HUES6 (cell line): ENCODE data around the gene PITPNC1.
A peak's percentile ranks its signal among the peaks of the same experiment; 100 is the strongest.
"Not testable (repeated sequence)": the region's sequence is repeated elsewhere in the genome, so short reads cannot be mapped to it uniquely, and the experiment has no call there.

Experiments
- H3K27ac ChIP-seq: 2 replicates; pipeline ENCODE4 v1.7.0; 2013; ENCODE audit warnings: low read depth, mild to moderate bottlenecking, low read length, inconsistent platforms
- H3K27me3 ChIP-seq: 2 replicates; pipeline ENCODE4 v1.6.1; 2013; ENCODE audit warnings: low read length; ENCODE audit not compliant: control insufficient read depth, insufficient read depth
- H3K36me3 ChIP-seq: 2 replicates; pipeline ENCODE4 v1.6.1; 2013; ENCODE audit warnings: low read length; ENCODE audit not compliant: control insufficient read depth, insufficient read depth
- H3K4me1 ChIP-seq: 2 replicates; pipeline ENCODE4 v1.6.1; 2013; ENCODE audit warnings: low read length; ENCODE audit not compliant: control insufficient read depth, insufficient read depth
- H3K4me3 ChIP-seq: 2 replicates; pipeline ENCODE4 v1.5.1; 2013; ENCODE audit warnings: low read depth, low read length
- H3K9ac ChIP-seq: one replicate; pipeline ENCODE4 v1.6.1; 2013; ENCODE audit warnings: mild to moderate bottlenecking, low read length
- H3K9me3 ChIP-seq: 2 replicates; pipeline ENCODE4 v1.6.1; 2013; ENCODE audit warnings: low read depth, low read length; ENCODE audit not compliant: control insufficient read depth, insufficient read depth

Gene PITPNC1

DNA sequence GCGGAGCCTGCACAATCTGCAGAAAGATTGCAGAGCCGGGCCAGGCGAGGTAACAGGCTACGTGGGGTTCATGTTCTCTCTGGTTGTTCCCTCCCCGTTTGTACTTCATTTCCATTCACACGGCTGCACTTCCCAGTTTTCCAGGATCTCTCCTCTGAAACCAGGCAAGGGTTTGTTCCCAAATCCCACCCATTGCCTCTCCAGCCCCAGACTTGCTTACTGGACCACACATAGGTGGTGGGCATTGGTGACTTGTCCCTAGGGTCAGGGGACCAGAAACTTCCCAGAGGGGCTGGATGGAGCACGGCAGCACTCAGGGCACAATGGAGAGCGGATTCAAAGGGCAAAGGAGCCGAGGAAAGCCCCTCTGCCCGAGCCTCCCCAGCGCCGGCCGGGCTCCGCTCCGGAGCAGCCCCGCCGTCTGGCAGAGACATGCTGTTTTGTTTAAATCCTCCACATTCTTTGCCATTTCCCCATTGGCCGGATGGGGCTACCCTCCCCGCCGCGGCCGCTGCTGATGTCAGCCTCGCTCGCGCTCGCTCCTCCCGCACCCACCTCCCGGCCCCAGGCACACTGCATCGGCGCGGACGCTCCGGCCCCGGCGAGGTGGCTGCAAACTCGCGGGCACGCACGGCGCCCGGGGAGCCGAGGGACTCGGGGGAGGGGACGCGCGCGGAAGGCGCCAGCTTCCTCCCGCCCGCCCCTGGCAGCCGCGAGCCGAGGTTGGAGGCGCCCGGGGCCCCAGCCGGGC lies at the start of gene PITPNC1:
TSS of gene PITPNC1 (plus strand) at position 545 of the 751 bp plus-strand sequence.
- H3K27ac ChIP-seq = peak within 1 kb of the TSS; percentile 88
- no peaks in the 10 kb centered on the region for H3K27me3 ChIP-seq
- H3K4me1 ChIP-seq = peaks cover 15% of the 10 kb centered on the region
- no peaks in the 10 kb centered on the region; the same call in 1 of the 2 replicates for H3K36me3 ChIP-seq
- peak within 1 kb of the TSS; percentile 95 for H3K9ac ChIP-seq
- peak within 1 kb of the TSS; percentile 78 for H3K4me3 ChIP-seq
- H3K9me3 ChIP-seq = no peaks in the 10 kb centered on the region

DNA sequence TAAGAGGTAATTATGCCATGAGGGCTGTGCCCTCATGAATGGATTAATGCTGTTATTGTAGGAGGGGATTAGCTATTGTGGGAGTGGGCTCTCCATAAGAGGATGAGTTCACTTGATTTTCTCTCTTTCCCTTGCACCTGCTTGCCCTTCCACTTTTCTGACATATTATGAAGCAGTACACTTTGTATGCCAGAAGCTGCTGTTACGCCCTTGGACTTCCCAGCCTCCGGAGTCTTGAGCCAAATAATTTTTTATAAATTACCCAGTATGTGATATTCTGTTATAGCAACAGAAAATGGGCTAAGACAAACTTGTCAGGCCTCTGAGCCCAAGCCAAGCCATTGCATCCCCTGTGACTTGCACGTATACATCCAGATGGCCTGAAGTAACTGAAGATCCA lies 49.1 kb upstream of the PITPNC1 start:
- H3K4me1 ChIP-seq = no peaks in the 10 kb centered on the region
- no peak overlapping the region for H3K27ac ChIP-seq

DNA sequence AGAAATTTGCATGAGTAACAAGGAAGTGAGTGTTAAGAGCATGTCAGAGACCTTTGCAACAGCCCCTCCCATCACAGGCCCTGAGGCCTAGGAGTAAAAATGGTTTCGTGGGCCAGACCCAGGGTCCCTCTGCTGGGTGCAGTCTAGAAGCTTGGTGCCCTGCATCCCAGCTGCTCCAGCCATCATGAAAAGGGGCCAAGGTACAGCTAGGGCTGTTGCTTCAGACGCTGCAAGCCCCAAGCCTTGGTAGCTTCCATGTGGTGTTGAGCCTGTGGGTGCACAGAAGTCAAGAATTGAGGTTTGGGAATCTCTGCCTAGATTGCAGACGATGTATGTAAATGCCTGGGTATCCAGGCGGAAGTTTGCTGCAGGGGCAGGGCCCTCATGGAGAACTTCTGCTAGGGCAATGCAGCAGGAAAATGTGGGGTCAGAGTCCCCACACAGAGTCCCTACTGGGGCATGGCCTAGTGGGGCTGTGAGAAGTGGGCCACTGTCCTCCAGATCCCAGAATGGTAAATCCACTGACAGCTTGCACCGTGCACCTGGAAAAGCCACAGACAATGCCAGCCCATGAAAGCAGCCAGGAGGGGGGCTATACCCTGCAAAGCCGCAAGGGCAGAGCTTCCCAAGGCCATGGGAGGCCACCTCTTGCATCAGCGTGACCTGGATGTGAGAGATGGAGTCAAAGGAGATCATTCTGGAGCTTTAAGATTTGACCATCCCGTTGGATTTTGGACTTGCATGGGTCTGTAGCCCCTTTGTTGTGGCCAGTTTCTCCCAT lies 45.5 kb upstream of the PITPNC1 start:
- not testable (repeated sequence) for H3K36me3 ChIP-seq, H3K4me3 ChIP-seq, H3K9me3 ChIP-seq, H3K4me1 ChIP-seq, H3K27ac ChIP-seq, H3K27me3 ChIP-seq, H3K9ac ChIP-seq

More for the DNA sequence above, 49.1 kb upstream of the PITPNC1 start:
- no peaks in the 10 kb centered on the region for H3K36me3 ChIP-seq
- H3K9me3 ChIP-seq = peaks cover 5% of the 10 kb centered on the region; the same call in 1 of the 2 replicates
- no peaks in the 10 kb centered on the region for H3K27me3 ChIP-seq
- no peak overlapping the region for H3K4me3 ChIP-seq
- H3K9ac ChIP-seq = no peak overlapping the region

DNA sequence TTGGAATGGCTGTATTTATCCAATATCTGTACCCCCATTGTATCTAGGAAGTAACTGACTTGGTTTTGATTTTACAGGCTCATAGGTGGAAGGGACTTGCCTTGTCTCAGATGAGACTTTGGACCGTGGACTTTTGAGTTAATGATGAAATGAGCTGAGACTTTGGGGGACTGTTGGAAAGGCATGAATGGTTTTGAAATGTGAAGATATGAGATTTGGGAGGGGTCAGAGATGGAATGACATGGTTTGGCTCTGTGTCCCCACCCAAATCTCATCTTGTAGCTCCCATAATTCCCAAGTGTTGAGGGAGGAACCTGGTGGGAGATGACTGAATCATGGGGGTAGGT lies 44.9 kb upstream of the PITPNC1 start:
- not testable (repeated sequence) for H3K27me3 ChIP-seq, H3K4me1 ChIP-seq, H3K4me3 ChIP-seq

DNA sequence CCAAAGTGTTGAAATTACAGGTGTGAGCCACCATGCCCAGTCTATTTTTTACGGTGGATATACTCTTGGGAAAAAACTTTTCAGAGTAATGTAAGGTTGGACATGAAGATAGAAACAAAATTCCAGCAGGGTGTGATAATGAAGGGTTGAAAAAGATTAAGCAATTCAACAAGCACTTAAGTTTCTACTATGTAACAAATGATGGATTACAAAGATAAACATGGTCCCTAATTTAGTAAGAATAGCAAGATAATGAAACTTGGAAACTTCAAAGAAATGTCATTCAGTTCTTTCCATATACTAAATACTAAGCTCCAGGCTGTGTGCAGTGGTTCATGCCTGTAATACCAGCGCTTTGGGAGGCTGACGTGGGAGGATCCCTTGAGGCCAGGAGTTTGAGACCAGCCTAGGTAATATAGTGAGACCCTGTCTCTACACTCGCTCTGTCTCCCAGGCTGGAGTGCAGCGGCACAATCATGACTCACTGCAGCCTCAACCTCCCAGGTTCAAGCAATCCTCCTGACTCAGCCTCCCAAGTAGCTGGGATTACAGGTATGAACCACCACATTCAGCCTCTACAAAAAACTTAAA lies 41.7 kb upstream of the PITPNC1 start:
- peaks cover 11% of the 10 kb centered on the region; the same call in 1 of the 2 replicates for H3K36me3 ChIP-seq
- H3K4me3 ChIP-seq = no peak overlapping the region
- no peaks in the 10 kb centered on the region for H3K27me3 ChIP-seq
- H3K9me3 ChIP-seq = no peaks in the 10 kb centered on the region
- H3K27ac ChIP-seq = no peak overlapping the region
- H3K4me1 ChIP-seq = no peaks in the 10 kb centered on the region
- no peak overlapping the region for H3K9ac ChIP-seq

More for the DNA sequence above, 44.9 kb upstream of the PITPNC1 start:
- H3K9me3 ChIP-seq, H3K27ac ChIP-seq, H3K36me3 ChIP-seq, H3K9ac ChIP-seq: not testable (repeated sequence)

DNA sequence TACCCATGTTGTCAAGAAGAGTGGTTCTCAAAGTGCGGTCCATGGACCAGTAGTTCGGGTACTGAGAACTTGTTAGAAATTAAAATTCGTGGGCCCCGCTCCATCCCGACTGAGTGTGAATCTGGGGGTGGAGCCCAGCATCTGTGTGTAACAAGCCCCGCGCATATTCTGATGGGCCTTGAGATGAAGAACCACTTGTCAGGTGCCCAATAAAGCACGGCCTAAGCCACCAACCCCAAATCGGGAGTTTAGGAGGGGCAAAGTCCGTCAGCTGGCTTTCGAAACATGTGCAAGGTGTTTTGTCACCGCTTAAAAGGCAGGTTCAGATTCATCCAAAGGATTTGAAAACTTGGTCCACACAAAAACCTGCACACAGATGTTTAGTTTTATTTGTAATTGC lies 40.2 kb upstream of the PITPNC1 start:
- Histone ChIP-seq H3K9ac (no peak overlapping the region), H3K36me3 (peaks cover 26% of the 10 kb centered on the region), H3K9me3 (no peaks in the 10 kb centered on the region), H3K4me1 (no peaks in the 10 kb centered on the region), H3K27ac (no peak overlapping the region), H3K4me3 (no peak overlapping the region), H3K27me3 (no peaks in the 10 kb centered on the region)

DNA sequence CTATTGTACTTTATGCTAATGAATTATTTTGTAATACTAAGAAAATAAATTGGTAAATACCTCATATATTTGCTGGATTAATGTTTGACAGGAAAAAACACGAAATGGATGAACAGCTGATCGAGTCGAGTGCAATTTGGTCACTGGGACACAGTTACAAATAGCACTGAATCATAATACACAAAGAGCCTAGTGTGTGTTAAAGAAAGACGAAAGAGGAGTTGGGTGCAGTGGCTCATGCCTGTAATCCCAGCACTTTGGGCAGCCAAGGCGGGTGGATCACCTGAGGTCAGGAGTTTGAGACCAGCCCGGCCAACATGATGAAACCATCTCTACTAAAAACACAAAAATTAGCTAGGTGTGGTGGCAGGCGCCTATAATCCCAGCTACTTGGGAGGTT lies 38.7 kb upstream of the PITPNC1 start:
- H3K4me1 ChIP-seq, H3K27ac ChIP-seq, H3K9me3 ChIP-seq, H3K27me3 ChIP-seq, H3K4me3 ChIP-seq, H3K9ac ChIP-seq: not testable (repeated sequence)
- peaks cover 41% of the 10 kb centered on the region for H3K36me3 ChIP-seq

DNA sequence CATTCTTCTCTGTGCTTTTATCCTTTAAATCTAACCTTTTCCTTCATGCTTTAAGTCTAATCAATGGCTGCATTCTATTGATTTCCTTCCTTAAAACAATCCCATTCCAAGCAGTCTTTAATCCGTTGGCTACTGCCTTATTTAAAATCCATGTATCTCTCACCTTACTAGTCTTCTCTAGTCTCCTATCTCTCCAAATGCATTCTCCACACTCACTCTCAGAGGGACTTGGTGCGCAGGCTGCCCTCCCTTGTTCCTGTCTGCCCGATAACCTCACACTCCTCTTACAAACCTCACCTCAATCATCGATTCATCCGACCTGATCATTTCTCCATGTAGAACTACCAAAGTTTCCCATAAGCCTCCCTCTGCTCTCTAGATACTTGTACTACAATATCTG lies 33.8 kb upstream of the PITPNC1 start:
- Histone ChIP-seq H3K36me3 (peaks cover 86% of the 10 kb centered on the region), H3K9ac (no peak overlapping the region), H3K4me3 (no peak overlapping the region), H3K9me3 (no peaks in the 10 kb centered on the region), H3K27ac (no peak overlapping the region), H3K4me1 (no peaks in the 10 kb centered on the region), H3K27me3 (no peaks in the 10 kb centered on the region)

DNA sequence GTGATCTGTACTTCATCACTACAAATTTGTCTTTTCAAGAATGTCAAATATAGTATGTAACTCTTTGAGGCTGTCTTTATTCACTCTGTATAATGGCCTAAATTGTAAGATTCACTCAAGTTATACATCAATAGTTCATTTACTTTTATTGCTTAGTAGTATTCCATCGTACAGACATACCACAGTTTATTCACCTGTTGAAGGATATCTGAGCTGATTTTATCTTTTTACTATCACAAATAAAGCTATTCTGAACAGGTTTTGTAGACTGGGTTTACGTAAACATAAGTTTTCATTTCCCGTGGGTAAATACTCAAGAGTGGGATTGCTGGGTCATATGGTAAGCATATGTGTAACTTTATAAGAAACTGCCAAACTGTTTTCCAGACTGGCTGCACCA lies 29.3 kb upstream of the PITPNC1 start:
- Histone ChIP-seq H3K4me1 (no peaks in the 10 kb centered on the region), H3K27me3 (no peaks in the 10 kb centered on the region), H3K36me3 (peaks cover 92% of the 10 kb centered on the region), H3K9me3 (no peaks in the 10 kb centered on the region), H3K27ac (no peak overlapping the region), H3K4me3 (no peak overlapping the region), H3K9ac (no peak overlapping the region)

DNA sequence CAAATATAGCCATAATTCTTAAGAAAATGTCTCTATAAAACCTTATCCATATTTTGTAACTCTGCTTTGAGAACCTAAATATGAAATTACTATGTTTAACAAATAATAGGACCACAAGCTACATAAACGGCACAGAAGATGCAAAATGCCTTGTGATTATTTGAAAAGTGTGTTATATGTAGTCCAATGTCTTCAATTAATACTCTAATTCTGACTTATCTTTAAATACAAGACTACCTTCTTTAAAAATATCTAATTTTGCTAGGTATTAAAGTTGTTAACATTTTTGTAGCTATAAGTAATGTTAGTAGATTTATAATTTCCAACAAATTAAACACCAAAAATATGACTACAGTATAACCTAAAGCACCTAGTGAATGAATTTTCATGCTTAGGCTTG lies 27.7 kb upstream of the PITPNC1 start:
- Histone ChIP-seq H3K9me3 (no peaks in the 10 kb centered on the region), H3K9ac (no peak overlapping the region), H3K27me3 (no peaks in the 10 kb centered on the region), H3K4me1 (peaks cover 4% of the 10 kb centered on the region; the same call in 1 of the 2 replicates), H3K36me3 (peaks cover 92% of the 10 kb centered on the region), H3K27ac (no peak overlapping the region), H3K4me3 (no peak overlapping the region)

DNA sequence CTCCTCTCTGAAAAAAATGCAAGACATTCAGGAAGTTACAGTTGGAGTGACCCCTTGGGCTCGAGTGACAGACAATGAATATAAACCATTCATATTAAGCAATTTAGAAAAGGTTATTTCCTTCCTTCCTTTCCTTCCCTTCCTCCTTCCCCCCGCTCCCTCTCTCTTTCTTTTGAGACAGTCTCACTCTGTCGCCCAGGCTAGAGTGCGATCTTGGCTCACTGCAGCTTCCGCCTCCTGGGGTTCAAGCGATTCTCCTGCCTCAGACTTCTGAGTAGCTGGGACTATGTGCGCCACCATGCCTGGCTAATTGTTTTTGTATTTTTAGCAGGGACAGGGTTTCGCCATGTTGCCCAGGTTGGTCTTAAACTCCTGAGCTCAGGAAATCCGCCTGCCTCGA lies 23.9 kb upstream of the PITPNC1 start:
- H3K9ac ChIP-seq = no peak overlapping the region
- peaks cover 4% of the 10 kb centered on the region; the same call in 1 of the 2 replicates for H3K4me1 ChIP-seq
- peaks cover 93% of the 10 kb centered on the region for H3K36me3 ChIP-seq
- H3K27me3 ChIP-seq = no peaks in the 10 kb centered on the region
- no peak overlapping the region for H3K4me3 ChIP-seq
- H3K27ac ChIP-seq = 0 out of 2 replicates have a peak overlapping the region, but pooled peaks have one; percentile 33
- no peaks in the 10 kb centered on the region for H3K9me3 ChIP-seq
